ENCODE measurements around the gene ADGRL3. TPM values are rescaled to one million over a fixed set of nuclear protein-coding genes. Genes with fewer than 3 reads are reported as not detected.

The ADGRL3 gene
- polyA plus RNA-seq, 1 donor from 2014 or later, result not detected

- H3K36me3 Mint-ChIP-seq, result peaks cover 2% of the 10 kb centered on the region
- no peak overlapping the region for H3K4me3 Mint-ChIP-seq
- no peaks in the 10 kb centered on the region for H3K27me3 Mint-ChIP-seq
- no peak overlapping the region for H3K27ac Mint-ChIP-seq
- peaks cover 0 to 2% (median 0%) of the 10 kb centered on the region in 3 donors for H3K4me1 Mint-ChIP-seq
- H3K9me3 Mint-ChIP-seq, result peaks cover 0 to 17% (median 1%) of the 10 kb centered on the region in 3 donors
Measured at GRCh38 chr4:61427099-61427817, 227.1 kb downstream of the ADGRL3 start.

- Mint-ChIP-seq H3K27ac (no peak overlapping the region), H3K27me3 (no peaks in the 10 kb centered on the region), H3K36me3 (peaks cover 2% of the 10 kb centered on the region), H3K4me1 (peaks cover 0 to 2% (median 0%) of the 10 kb centered on the region in 3 donors), H3K9me3 (peaks cover 0 to 17% (median 1%) of the 10 kb centered on the region in 3 donors), H3K4me3 (no peak overlapping the region)
Measured at GRCh38 chr4:61427818-61428495, 227.8 kb downstream of the ADGRL3 start.

- H3K4me1 Mint-ChIP-seq, result no peaks in the 10 kb centered on the region
- no peaks in the 10 kb centered on the region for H3K36me3 Mint-ChIP-seq
- H3K9me3 Mint-ChIP-seq, result peaks cover 0 to 10% (median 1%) of the 10 kb centered on the region in 3 donors
- H3K27ac Mint-ChIP-seq, result no peak overlapping the region
- no peaks in the 10 kb centered on the region for H3K27me3 Mint-ChIP-seq
- no peak overlapping the region for H3K4me3 Mint-ChIP-seq
Measured at GRCh38 chr4:61428950-61429349, 228.8 kb downstream of the ADGRL3 start.

- Mint-ChIP-seq H3K4me1 (no peaks in the 10 kb centered on the region), H3K9me3 (peaks cover 0 to 10% (median 1%) of the 10 kb centered on the region in 3 donors), H3K27me3 (no peaks in the 10 kb centered on the region), H3K27ac (no peak overlapping the region), H3K36me3 (no peaks in the 10 kb centered on the region), H3K4me3 (no peak overlapping the region)
Measured at GRCh38 chr4:61431131-61431530, 231.0 kb downstream of the ADGRL3 start.

- peaks cover 0 to 3% (median 0%) of the 10 kb centered on the region in 3 donors for H3K9me3 Mint-ChIP-seq
- H3K4me3 Mint-ChIP-seq, result no peak overlapping the region
- H3K4me1 Mint-ChIP-seq, result no peaks in the 10 kb centered on the region
- no peaks in the 10 kb centered on the region for H3K36me3 Mint-ChIP-seq
- H3K27ac Mint-ChIP-seq, result no peak overlapping the region
- no peaks in the 10 kb centered on the region for H3K27me3 Mint-ChIP-seq
Measured at GRCh38 chr4:61437923-61438322, 237.8 kb downstream of the ADGRL3 start.

GRCh38 chr4:61440321-61440720, 240.2 kb downstream of the ADGRL3 start:
- Mint-ChIP-seq H3K27me3 (no peaks in the 10 kb centered on the region), H3K4me3 (no peak overlapping the region), H3K9me3 (peaks cover 0 to 3% (median 3%) of the 10 kb centered on the region in 3 donors), H3K36me3 (no peaks in the 10 kb centered on the region), H3K4me1 (no peaks in the 10 kb centered on the region), H3K27ac (no peak overlapping the region)

GRCh38 chr4:61442936-61443335, 242.8 kb downstream of the ADGRL3 start:
- peaks cover under 1 to 8% (median 3%) of the 10 kb centered on the region in 3 donors for H3K9me3 Mint-ChIP-seq
- H3K4me1 Mint-ChIP-seq, result no peaks in the 10 kb centered on the region
- no peak overlapping the region for H3K4me3 Mint-ChIP-seq
- no peaks in the 10 kb centered on the region for H3K36me3 Mint-ChIP-seq
- no peaks in the 10 kb centered on the region for H3K27me3 Mint-ChIP-seq
- H3K27ac Mint-ChIP-seq, result no peak overlapping the region

- Mint-ChIP-seq H3K36me3 (no peaks in the 10 kb centered on the region), H3K4me1 (no peaks in the 10 kb centered on the region), H3K9me3 (peaks cover 0 to 8% (median 3%) of the 10 kb centered on the region in 3 donors), H3K27ac (no peak overlapping the region), H3K27me3 (no peaks in the 10 kb centered on the region), H3K4me3 (peak overlapping the region in 1 of 4 donors; percentile 48)
Measured at GRCh38 chr4:61443813-61444510, 243.8 kb downstream of the ADGRL3 start.

GRCh38 chr4:61445374-61446063, 245.4 kb downstream of the ADGRL3 start:
- Mint-ChIP-seq H3K27ac (no peak overlapping the region), H3K27me3 (no peaks in the 10 kb centered on the region), H3K9me3 (peaks cover 0 to 8% (median 3%) of the 10 kb centered on the region in 3 donors), H3K4me1 (no peaks in the 10 kb centered on the region), H3K4me3 (no peak overlapping the region), H3K36me3 (no peaks in the 10 kb centered on the region)

- Mint-ChIP-seq H3K36me3 (no peaks in the 10 kb centered on the region), H3K27ac (no peak overlapping the region), H3K27me3 (no peaks in the 10 kb centered on the region), H3K9me3 (peaks cover 0 to 8% (median 3%) of the 10 kb centered on the region in 3 donors), H3K4me3 (no peak overlapping the region), H3K4me1 (no peaks in the 10 kb centered on the region)
Measured at GRCh38 chr4:61446941-61447340, 246.8 kb downstream of the ADGRL3 start.

GRCh38 chr4:61447918-61448317, 247.8 kb downstream of the ADGRL3 start:
- Mint-ChIP-seq H3K27ac (no peak overlapping the region), H3K36me3 (no peaks in the 10 kb centered on the region), H3K27me3 (no peaks in the 10 kb centered on the region), H3K9me3 (peaks cover 0 to 8% (median 3%) of the 10 kb centered on the region in 3 donors), H3K4me3 (no peak overlapping the region), H3K4me1 (no peaks in the 10 kb centered on the region)

- Mint-ChIP-seq H3K9me3 (peaks cover 0 to 4% (median 0%) of the 10 kb centered on the region in 3 donors), H3K4me1 (no peaks in the 10 kb centered on the region), H3K27me3 (no peaks in the 10 kb centered on the region), H3K27ac (no peak overlapping the region), H3K36me3 (no peaks in the 10 kb centered on the region), H3K4me3 (no peak overlapping the region)
Measured at GRCh38 chr4:61451935-61452334, 251.8 kb downstream of the ADGRL3 start.

- H3K36me3 Mint-ChIP-seq, result no peaks in the 10 kb centered on the region
- peaks cover 0 to 13% (median 0%) of the 10 kb centered on the region in 3 donors for H3K9me3 Mint-ChIP-seq
- H3K27me3 Mint-ChIP-seq, result no peaks in the 10 kb centered on the region
- no peak overlapping the region for H3K27ac Mint-ChIP-seq
- H3K4me1 Mint-ChIP-seq, result no peaks in the 10 kb centered on the region
- no peak overlapping the region for H3K4me3 Mint-ChIP-seq
Measured at GRCh38 chr4:61461956-61462355, 261.8 kb downstream of the ADGRL3 start.

GRCh38 chr4:61462451-61463326, 262.6 kb downstream of the ADGRL3 start:
- H3K9me3 Mint-ChIP-seq, result peaks cover 0 to 13% (median 0%) of the 10 kb centered on the region in 3 donors
- H3K4me3 Mint-ChIP-seq, result no peak overlapping the region
- no peaks in the 10 kb centered on the region for H3K36me3 Mint-ChIP-seq
- H3K4me1 Mint-ChIP-seq, result peaks cover 0 to 1% (median 0%) of the 10 kb centered on the region in 3 donors
- H3K27me3 Mint-ChIP-seq, result no peaks in the 10 kb centered on the region
- H3K27ac Mint-ChIP-seq, result no peak overlapping the region
